GM21528 (cell line): ENCODE measurements around the gene CEP70.
"Not testable (repeated sequence)": the region's sequence is repeated elsewhere in the genome, so short reads cannot be mapped to it uniquely, and the experiment has no call there.

Source experiments
- ATAC-seq: cut with Tn5 transposase; IDR thresholded peaks from one replicate; pipeline ENCODE4 v1.9.1; 2021; ENCODE audit warnings: mild to moderate bottlenecking, moderate library complexity; ENCODE audit not compliant: unreplicated experiment, low FRiP score

CEP70 gene

DNA sequence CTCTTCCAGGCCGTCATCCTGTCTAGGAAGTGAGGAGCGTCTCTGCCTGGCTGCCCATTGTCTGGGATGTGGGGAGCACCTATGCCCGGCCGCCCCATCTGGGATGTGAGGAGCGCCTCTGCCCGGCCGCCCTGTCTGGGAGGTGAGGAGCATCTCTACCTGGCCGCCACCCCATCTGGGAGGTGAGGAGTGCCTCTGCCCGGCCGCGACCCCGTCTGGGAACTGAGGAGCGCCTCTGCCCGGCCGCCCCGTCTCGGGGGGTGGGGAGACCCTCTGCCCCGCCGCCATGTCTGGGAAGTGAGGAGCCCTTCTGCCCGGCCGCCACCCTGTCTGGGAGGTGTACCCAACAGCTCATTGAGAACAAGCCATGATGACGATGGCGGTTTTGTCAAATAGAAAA, 72.6 kb downstream of the CEP70 start:
- ATAC-seq = not testable (repeated sequence)

DNA sequence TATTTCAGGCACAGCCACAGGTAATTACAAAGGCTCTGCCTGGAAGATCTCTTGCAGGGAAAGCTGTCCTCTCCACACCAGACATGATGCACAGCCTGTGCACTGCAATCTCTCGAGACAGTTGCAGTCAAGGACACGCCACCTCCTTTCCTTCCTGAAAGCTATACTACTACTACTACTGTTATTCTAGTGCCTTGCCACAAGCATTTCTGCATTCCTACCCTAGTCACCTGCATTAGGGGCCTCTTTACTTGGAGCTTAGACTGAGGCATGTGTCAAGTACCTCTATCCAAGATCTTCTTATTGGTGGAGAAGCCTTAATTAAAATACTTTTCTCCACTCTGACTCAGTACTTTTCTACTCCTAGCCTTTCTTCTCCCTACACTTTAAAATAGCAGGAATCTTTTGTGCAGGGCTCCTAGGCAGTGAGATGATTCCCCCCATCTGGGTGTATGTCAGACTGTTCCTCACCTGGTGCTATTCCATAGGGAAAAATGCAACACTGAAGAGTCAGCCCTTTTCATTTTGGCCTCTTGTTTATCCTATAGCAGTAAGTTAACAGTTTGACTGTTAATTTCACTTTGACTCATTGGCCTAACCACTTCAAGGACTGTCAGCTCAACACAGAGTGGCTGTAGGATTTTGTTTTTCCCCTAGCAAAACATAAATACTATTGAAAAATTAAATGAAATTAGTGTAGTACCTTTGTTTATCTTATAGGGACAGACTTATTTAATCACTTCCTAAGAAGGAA, 80.8 kb downstream of the CEP70 start:
- no peak for ATAC-seq

DNA sequence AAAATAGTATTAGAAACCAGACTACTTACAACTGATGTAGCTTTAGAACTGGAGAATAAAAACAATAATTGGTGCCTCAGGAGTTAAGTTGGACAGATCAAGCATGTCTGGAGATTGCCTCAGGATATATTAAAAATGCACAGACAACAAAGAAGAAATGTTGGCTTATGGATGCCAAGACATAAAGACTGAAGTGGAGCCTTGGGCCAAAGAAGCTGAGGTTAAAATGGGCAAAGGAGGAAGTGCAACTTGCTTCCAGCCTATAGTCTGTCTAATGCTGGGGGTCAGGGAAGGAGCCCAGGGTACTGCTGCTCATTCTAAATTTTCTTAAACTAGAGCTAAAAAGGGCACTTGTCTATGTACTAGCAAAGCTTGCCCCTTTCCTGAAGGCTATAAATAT, 82.1 kb downstream of the CEP70 start:
- no peak for ATAC-seq

DNA sequence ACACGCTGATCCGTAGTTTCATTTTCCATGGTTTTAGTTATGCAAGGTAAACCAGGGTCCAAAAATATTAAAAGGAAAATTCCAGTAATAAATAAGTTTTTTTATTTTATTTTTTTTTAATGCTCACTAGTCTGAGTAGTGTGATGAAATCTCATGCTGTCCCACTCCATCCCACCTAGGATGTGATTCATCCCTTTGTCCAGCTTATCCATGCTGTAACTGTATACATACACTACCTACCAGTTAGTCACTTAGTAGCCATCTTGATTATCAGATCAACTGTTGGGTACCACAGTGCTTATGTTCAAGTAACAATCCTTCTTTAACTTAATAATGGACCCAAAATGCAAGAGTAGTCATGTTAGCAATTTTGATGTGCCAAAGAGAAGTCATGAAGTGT, 84.5 kb downstream of the CEP70 start:
- ATAC-seq = no peak

DNA sequence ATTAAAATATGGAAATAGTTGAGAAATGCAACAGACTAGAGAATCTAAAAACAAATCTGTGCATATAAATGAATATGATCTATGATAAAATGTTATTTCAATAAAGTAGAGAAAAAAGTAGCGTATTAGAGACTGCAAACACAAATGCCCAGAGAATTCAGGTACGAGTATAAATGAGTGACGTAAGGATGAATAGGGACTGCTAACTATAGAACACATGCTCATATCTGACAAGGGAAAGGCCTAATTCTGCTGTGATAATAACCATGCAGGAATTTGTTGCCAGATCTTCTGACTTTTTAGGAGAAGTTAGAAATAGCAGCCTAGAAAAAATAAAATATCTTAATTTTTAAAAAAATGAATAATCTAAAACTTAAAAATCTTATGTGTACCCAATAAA, 86.5 kb downstream of the CEP70 start:
- ATAC-seq = no peak

DNA sequence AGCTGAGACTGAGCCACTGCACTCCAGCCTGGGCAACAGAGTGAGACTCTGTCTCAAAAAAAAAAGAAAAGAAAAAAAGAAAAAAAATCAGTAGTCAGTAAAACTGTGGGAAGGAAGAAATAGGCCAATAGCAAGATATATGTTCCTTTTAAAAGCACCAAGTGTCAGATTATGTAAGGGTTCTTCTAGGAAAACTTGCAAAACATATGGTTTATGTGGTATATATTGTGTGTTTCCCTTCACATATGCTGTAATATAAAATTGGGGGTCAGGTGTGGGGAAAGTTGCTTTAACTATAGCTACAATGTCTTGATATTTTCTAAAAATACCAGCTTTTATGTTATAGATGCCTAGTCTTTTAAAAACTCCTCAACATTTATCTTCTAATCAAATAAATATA, 95.1 kb downstream of the CEP70 start:
- ATAC-seq = no peak

DNA sequence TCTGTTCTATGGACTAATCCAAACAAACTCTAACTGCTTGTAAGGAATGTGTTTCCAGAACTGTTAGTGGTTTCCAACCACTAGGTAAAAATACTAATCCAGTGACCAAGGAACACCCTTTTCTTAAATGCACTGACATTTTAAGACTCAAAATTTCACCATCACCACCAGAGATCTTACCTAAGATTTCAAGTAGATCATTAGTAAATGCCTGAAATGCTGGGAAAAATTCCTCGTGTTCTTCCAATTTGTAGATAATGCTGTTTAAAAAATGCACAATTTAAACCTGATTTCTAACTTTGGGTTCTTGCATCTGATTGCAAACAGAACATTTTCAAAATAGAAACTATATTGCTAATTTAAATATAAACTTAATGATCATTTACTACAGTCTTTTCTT, 96.2 kb downstream of the CEP70 start:
- ATAC-seq = no peak

DNA sequence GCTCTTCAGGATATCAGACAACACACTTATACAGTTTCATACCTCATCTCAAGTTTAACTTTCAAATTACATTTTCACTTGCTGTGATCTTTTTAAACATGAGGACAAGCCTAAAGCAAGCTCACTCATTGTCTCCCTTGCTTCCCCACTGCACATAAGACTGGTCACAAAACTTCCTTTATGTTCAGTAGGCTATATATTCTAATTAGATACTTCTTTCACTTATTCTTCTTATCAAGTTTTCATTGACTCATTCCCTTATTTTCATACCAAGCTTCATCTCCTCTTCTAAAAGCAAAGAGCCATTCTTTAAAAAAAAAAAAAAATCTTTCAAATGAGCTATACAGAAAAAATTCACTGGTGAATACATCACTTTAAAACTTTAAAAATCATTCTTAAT, 97.0 kb downstream of the CEP70 start:
- no peak for ATAC-seq

DNA sequence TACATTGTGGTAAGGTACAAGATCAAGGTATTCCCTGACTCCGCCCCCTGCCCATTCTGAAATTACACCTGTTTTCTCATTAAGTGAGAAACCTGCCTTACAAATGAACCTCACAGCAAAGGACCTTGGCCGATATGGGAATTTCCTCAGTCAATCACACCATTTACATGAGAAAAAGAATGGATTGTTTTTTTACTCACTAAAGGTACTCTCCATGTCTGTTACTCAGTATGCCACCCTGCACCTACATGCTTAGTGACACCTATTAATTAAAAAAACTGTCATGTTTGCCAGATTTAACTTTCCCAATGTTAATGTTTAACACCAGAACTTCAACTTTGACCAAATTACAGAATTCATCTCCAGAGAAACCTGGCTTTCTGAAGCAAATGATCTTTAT, 97.6 kb downstream of the CEP70 start:
- ATAC-seq = no peak

DNA sequence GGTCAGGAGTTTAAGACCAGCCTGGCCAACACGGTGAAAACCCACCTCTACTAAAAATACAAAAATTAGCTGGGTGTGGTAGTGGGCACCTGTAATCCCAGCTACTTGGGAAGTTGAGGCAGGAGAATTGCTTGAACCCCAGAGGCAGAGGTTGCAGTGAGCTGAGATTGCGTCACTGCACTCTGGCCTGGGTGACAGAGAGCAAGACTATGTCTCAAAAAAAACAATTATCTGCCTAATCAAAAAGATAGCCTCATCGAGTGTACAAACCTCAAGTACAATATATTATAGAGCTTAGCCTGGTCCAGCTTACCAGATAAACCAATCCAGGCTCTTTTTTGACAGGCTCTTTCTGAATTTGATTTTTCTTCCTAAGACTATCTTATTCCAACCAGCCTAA, 98.4 kb downstream of the CEP70 start:
- ATAC-seq = not testable (repeated sequence)

DNA sequence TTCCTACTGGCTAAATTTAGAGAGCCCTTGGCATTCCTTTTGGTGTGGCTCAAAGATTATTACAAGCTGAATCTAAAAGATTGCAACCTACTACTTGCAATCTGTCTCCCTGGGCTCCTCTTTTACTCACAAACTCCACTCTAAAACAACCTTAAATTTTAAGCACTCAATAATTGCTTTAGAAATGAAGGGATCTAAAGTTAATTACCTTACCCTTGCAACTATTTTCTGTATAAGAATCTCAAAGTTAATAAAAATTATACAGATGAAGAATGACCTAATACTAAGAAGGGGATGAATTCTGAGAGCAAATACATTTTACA, 99.5 kb downstream of the CEP70 start:
- no peak for ATAC-seq

DNA sequence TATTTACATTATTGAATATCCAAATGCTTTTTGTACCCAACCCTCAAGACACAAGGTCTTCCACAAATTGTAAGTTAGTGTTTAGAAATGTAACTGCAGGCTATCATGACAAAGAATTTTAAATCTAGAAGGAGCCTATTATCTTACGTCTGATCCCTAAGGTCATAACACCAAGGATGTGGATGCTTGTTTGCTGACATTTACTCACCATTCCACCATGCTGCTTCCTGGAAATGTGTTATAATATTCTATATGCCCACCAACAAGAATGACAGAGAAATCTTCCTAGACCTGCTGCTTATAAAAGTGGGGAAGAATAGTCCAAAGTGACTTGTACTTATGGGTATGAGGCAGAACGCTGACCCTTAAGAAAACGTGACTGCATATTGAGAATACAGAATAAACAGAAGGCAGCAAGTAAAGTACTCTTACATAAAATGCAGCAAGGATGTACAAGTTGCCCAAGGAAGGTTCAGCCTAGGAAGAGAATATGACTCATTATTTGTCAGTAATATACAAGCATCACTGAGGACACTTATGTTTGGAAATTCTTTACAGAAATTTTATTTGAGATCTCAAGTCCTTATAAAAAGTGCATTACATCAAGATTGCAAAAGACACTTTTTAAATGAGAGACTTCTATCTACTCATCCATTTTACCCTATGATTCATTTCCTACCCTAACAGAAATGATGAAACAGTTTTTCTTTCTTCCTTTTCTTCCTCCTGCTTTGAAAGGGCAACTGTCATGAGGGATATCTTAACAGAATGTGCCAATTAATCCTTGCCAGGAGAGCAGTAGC, 100.1 kb downstream of the CEP70 start:
- no peak for ATAC-seq

DNA sequence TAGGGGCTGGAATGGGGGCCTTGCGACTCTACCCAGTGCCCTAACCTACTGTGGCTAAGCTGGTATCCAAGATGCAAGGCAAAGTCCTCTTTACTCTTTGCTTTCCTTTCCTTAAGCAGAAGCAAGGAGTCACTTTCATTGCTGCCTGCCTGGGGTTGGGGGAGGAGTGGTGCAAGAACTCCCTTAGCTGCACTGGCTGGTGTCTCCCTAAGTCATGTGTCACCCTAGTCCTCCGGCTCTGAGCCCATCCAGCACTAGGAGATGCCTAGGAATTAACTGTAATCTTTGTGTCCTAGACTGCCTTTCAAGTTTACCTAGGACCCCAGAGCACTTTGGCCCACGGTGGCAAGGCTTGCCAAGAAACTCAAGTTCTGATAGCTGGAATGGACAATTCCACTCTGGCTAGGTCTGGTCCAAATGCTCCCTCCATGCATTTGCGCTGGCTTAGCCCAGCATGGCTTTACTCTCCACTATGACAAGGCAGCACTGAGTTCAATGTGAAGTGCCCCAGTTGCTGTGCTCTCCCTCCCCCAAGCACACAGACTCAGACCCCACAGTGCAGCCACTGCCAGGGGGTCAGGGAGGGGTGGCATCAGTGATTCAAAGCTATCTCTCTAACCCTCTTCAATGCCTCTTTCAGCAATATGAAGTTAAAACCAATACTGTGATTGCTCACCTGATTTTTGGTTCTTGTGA, 100.9 kb downstream of the CEP70 start:
- ATAC-seq = no peak

DNA sequence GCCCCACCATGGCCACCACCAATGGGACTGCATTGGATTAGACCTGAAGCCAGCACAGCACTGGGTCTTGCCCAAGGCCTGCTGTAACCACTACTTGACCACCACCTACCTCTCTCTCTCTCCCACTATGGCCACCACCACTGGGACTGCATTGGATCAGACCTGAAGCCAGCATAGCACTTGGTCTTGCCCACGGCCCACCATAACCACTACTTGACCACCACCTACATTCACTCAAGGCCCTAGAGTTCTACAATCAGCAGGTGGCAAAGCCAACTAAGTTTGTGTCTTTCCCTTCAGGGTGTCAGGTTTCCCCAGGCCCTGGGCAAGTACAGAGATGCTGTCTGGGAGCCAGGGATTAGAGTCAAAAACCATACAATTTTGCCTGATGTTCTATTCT, 102.1 kb downstream of the CEP70 start:
- no peak for ATAC-seq

DNA sequence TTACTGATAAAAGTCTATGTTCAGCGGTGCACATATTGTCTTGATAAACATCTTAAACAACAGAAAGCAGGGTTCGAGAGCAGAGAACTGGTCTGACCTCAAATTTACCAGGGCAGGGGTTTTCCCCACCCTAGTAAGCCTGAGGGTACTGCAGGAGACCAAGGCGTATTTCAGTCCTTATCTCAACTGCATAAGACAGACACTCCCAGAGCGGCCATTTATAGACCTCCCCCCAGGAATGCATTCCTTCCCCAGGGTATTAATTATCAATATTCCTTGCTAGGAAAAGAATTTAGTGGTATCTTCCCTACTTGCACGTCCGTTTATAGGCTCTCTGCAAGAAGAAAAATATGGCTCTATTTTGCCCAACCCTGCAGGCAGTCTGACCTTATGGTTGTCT, 107.5 kb downstream of the CEP70 start:
- ATAC-seq = not testable (repeated sequence)

DNA sequence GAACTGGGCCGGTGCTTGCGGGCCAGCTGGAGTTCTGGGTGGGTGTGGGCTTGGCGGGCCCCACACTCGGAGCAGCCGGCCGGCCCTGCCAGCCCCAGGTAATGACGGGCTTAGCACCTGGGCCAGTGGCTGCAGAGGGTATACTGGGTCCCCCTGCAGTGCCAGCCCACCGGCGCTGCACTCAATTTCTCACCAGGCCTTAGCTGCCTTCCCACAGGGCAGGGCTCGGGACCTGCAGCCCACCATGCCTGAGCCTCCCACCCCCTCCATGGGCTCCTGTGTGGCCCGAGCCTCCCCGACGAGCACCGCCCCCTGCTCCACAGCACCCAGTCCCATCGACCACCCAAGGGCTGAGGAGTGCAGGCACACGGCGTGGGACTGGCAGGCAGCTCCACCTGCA, 109.4 kb downstream of the CEP70 start:
- not testable (repeated sequence) for ATAC-seq

DNA sequence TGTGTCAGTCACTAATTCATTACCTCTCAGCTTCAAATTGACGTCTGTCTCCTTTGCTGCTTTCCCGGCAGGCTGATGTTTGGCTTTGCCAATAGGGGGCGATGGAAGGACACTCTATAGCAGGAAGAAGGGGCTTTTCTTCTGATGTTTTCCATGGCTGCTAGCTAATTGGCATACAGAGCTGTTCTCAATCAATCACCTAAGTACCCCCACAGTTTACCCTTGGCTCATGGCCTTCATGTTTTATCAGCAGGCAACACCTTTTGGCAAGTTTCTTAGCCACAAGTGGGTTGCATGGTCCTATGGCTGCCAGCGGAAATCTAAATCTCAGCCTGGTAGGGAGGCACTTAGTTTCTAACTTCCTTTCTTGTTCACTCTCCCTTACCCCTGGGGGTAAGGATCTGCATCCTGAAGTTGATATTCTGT, 114.6 kb downstream of the CEP70 start:
- no peak for ATAC-seq

DNA sequence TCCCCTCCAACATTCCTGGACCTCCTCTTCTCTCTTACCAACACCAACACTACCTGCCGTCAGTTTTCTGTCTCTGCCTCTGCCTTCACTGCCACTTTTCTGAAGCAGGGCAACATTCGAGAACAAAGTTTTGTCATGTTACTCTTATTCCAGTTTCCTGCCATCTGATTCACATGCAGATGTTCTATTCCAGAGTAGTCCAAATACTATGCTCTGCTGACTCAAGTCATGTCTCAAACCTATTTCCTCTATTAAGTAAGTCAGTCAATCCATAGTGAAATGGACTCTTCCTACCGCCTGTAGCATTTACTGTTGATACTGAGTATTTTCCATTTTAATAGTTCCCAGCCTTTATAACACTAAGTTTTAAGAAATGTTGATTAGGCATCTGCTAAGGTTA, 116.3 kb downstream of the CEP70 start:
- ATAC-seq = no peak

DNA sequence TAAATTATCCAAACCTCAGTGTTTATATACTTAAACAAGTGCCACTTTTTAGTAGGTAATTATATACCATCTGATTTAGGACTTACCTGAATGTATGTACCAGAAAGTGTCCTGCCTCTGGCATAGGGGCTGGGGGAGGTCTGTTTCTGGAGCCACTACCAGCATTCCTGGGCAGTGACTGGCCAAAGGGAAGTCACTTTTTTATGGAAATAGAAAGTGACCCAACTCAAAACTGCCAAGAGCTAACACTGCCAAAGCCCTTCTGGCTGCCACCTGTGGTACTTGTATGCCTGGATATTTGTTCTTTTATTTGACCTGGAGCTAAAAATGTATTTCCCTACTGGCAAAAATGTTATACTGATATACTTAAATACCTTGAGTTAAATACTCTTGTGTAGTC, 116.9 kb downstream of the CEP70 start:
- ATAC-seq = no peak

DNA sequence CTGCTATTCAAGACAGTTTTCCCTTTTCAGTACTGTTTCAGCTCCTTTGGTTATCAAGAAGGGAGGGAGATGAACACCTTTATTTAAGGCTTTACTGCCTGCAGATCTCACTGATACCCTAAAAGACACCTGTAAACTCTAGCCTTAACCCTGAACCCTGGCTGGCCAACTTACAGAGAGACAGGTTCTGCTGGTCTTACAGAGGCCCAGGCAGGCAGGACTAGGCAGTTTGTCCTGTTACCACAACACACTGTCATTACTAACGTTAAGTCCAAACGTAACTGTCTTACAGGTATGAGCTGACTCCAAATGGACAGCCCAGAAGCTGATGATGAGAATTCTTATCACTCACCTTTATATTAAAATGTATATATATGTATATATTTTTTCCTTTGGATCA, 117.5 kb downstream of the CEP70 start:
- no peak for ATAC-seq

DNA sequence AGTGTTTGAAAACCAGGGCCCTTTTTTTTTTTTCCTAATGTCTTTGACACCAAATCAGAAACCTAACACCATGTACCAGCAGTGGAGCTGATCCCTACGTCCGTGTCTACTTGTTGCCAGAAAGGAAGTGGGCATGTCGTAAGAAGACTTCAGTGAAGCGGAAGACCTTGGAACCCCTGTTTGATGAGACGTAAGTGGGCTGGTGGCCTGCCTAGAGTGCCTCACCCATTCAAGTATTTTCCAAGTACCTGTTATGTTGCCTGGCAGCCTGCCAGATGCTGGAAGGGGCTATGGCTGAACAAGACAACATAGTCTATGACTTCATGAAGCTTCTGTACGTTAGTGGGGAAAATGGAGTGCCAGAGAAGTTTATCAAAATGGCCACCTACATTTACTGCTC, 119.9 kb downstream of the CEP70 start:
- no peak for ATAC-seq

DNA sequence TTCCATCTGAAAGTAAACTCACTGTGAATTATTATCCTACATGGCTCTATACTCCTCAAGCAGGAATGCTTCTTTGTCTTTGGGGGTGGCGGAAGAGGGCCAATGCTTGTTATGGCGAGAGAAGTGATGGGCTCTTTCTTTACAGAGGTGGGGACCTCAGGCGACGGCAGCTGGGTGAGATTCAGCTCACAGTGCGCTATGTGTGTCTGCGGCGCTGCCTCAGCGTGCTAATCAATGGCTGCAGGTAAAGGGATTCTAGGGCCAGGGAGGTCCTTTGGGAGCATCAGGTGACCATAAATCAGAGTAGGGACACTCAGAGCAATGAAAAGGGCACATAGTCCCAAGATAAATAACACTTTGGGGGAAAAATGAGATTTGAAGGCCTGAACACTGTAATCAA, 120.7 kb downstream of the CEP70 start:
- no peak for ATAC-seq
